Erythroblast (primary cell): Measurements from ENCODE around the gene ZNF639.

Experiments used
- GATA1 ChIP-seq: IDR thresholded peaks from 2 replicates; pipeline ENCODE4 v1.6.1; 2011; ENCODE audit warnings: low read depth, mild to moderate bottlenecking, control low read depth, low read length, moderate library complexity
- POLR2A ChIP-seq: IDR thresholded peaks from 2 replicates; pipeline ENCODE4 v1.6.1; 2011; ENCODE audit warnings: mild to moderate bottlenecking, low read length

DNA sequence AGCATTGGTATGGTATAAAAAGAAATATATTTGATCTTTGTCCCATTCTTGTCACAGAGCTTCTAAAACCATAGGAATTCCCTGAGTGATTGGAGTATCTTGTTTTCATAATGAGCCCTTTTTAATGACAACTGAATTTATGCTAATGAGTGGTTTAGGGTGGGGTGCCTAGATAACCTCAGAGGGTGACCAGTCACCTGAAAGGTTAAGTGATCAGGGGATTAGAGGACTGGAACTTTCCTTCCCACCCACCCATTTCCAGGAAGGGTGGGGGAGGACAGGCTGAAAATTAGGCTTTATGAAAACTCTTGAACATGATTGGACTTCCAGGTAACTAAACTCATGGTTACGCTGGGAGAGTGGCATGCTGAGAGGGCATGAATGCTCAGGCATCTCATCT lies 33.2 kb downstream of the ZNF639 start:
- TF ChIP-seq POLR2A (no peak), GATA1 (no peak)
